Ramos (cell line): Measurements from ENCODE around the gene SNCG.
"Not testable (repeated sequence)": the region's sequence is repeated elsewhere in the genome, so short reads cannot be mapped to it uniquely, and the experiment has no call there.

Source experiments
- in situ Hi-C: fragments of 300-500 bp; cut with MboI; formaldehyde crosslinking; loops from one replicate; pipeline ENCODE4 v1.14.3; 2022; ENCODE audit warnings: low sequenced_read_pairs; ENCODE audit not compliant: unreplicated experiment

Gene SNCG

GRCh38 chr10:86944471-86944870 lies 13.9 kb upstream of the SNCG start:
- in situ Hi-C loops, result no loop called here

DNA sequence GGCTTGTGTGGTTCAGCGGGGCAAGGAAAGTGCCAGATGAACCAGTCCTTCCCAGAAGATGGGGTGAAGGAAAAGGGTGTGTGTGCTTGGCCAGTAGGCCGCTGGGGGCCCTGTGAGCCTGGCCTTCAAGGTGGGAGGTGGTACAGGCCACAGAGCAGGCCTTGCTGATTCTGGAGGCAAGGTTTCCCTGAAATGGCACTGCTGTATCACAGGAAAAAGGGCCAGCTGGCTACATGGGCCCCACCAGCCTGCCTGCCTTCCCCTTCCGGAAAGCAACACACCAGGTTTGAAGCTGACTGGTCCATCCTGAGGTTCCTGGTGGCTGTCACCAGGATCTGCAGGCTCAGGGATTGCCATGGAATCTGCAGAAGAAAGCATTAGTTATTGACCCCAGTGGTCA lies 13.5 kb upstream of the SNCG start:
- in situ Hi-C loops, result no loop called here

DNA sequence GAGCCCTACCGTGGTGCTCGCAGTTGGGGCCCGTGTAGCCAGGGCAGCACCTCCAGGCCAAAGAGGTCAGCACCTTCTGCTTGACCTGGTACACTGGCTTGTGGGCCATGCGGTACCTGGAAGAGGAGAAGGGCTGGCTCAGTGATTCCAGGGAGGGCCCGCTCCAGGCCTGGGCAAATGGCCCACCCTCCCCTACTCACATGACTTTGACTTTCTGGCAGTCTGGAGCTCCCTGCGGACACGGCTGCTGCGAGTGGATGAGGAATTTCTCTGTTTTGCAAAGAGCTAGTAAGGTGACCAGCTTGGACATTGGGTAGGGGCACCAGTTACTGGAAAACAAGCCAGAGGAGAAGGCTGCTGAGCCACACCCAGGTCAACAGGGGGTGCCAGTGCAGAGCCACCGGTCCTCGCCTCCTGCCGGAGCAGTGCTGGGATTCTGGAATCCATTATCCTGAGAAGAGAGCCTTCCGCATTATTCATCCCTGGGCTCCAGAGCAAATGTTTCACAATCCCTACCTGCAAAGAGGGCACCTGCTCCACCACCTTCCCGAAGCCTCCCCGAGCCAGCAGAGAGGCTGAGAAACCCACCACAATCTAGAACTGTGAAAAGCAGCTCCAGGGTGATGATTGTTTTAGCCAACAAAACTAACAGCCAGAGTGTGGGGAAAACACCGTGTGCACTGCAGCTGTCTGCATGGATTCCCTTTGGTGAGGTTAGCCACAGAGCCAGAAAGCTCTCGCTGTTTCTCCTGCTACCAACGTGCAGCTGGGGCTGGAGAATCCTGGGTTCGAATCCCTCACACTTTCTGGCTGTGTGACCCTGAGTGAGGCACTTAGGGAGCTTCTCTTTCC lies 12.8 kb upstream of the SNCG start:
- in situ Hi-C loops, result no loop called here

GRCh38 chr10:86946213-86947155 lies 11.9 kb upstream of the SNCG start:
- in situ Hi-C loops, result no loop called here

DNA sequence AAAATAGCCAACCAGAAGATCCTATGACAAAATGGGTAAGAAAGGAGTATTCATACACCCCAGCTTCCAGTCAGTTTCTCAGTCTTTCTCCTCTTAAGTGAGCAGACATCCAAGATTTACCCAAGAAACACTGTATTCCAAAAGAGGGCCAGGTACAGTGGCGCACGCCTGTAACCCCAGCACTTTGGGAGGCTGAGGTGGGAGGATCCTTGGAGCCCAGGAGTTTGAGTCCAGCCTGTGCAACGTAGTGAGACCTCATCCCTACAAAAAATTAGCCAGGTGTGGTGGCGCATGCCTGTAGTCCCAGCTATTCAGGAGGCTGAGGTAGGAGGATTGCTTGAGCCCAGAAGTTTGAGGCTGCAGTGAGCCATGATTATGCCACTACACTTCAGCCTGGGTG lies 10.6 kb upstream of the SNCG start:
- in situ Hi-C loops, result not testable (repeated sequence)

DNA sequence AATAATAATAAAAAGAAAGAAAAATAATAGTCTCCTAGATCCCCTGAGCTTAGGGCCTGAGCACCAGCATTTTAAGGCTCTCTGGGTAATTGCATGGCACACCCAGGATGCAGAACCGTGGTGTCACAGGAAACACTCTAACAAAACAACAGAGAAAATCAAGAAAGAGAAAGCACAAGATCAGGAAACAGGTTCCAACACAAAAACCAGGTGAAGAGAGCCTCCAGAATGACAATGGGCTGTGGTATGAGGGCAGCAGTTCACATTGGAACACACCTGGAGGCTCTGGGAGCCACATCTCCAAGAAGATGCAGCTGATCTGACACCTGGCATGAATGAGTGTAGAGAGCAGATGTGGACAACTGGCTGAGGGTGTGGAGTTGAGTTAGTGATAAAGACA lies 8.1 kb upstream of the SNCG start:
- in situ Hi-C loops, result no loop called here

- in situ Hi-C loops, result no loop called here
These were observed 7.1 kb upstream of the SNCG start for GRCh38 chr10:86951184-86951761.

DNA sequence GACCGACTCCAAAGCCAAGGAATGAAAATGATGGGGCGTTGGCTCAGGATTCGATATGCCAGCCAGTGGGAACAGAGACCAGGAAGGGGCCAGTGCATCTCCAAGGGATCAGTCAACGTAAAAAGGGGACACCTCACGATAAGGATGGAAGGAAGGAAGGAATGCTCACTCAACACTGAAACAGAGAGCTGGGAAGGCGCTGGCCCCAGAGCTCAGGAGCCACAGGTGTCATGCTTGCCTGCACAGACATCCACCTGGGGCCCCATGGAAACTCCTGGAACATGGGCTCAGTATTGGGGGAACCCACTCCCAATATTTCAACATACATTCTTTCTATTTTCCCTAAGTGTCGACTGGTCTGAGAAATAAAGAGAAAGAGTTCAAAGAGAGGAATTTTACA lies 6.3 kb upstream of the SNCG start:
- in situ Hi-C loops, result no loop called here

DNA sequence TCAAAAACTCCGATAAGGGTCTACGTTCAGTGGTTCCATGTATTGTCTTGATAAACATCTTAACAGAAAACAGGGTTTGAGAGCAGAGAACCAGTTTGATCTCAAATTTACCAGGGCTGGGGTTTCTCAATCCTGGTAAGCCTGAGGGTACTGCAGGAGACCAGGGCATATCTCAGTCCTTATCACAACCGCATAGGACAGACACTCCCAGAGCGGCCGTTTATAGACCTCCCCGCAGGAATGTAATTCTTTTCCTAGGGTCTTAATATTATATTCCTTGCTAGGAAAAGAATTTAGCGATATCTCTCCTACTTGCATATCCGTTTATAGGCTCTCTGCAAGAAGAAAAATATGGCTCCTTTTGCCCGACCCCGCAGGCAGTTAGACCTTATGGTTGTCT lies 5.7 kb upstream of the SNCG start:
- in situ Hi-C loops, result not testable (repeated sequence)

- in situ Hi-C loops, result no loop called here
These were observed 4.4 kb upstream of the SNCG start for GRCh38 chr10:86953747-86954680.

DNA sequence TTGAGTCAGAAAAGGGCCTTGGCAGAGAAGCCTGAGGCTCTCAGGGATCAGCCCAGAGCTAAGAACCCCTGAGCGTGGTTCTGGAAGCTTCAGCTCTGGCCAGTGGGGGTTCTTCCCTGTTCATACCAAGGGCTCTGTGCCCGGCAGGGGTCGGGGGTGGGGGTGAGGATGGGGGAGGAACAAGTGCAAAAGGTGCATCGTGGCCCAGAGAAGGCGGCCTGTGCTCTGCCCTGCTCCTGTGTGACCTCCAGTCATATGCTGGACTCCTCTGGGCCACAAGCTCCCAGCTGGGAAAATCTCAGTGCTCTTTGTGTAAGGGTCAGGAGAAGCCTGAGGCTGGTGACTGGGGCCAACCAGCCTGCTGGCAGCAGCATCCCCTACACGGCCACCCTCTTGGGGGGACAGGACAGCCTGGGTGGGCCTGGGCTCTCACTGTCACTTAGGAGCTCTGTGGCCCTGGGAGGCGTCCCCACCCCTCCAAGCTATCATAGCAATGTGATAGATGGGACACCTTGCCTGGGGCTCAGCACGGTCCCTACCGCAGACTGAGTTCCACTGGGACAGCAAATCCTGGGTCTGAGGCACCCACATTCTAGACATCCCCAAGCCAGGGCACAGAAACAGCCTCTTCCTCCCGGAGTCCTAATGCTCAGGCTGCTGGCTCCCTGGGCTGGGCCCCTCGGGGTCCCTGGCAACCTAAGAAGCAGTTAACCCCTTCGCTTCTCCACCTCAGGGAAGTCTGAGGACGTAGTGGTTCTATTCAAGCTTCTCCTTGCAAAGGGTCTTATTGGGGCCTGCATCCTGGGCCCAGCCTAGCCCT lies 3.5 kb upstream of the SNCG start:
- in situ Hi-C loops, result no loop called here

GRCh38 chr10:86955501-86956194 lies 2.8 kb upstream of the SNCG start:
- in situ Hi-C loops, result no loop called here

DNA sequence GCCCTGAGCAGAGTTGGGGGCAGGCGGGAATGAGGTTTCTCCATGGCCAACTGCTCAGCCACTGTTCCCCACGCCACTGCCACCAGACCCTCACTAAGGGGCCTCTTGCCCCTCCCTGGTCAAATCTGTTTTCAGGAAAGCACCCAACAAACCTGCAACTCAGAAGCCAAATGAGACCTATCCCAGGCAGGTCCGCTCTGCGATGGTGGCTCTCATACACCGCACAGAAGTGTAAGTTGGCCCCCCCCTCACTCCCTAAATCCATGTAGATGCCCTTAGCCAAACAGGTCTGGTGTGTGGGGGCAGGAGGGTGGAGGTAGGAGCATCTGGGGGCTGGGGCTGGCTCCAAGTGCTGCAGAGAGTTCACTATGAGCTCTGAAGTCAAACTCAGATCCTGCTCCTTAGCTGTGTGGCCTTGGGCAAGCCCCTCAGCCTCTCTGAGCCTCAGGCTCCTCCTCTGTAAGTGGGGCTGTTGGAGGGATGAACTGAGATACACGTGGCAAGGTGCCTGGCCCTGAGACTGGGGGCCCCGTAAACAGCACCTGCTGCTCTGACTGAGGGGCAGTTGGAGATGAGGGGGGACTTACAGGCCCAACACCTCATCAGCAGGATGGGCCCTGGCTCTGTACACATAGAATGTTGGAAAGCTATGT lies 2.1 kb upstream of the SNCG start:
- in situ Hi-C loops, result no loop called here

DNA sequence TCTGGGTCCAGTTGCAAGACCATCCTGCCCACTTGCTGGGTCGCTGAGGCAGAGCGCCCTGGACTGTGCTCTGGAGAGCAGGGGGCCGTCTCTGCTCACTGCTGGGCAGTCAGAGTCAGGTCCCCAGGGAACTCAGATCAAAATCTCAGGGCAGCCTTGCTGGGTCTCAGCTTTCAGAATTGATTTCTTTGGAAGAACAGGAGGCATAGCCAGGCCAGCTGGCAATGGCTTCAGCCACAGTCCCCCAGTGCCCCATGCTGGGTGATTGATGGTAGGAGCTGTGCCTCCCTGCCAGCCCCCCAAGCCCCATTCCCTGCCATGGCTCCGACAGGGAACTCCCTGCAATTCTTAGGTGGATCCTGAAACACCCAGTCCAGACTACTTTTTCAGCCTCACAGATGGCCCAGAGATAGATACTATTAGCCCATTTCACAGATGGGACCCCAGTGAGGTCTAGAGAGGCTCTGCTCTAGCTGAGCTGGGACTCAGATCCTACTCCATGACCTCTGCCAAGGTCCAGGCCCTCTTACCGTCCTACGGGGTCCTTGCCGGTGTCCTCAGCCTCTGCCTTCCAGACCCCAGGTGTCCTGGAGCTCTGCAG lies 1.5 kb upstream of the SNCG start:
- in situ Hi-C loops, result no loop called here

DNA sequence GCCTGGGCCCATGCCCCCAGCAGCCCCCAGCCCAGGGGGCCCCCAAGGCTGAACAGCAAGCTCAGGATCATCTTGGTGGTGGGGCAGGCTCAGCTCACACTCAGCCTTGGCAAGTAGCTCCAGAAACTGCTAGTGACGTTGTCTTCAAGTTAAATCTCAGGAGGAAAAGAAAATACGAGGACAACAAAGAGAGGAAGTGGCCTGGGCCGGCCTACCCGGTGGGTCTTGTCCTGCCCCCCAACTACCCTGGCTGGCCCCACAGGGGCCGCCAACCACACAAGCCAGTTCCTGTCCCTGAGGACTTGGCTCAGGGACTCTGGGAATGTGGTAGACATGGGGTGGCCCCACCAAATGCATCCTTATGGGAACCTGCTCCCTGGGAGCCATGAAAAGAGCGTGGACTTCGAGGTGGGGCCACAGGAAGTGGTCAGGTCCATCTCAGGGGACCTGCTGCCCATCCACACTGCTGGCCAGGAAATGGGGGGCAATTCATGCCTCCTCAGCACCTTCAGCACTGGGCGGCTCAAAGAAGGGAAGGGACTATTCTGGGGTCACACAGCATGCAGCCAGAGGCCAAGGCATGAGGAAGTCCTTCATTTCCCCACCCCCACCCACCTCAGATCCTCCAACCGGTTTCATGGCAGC lies 806 bp upstream of the SNCG start, which contains the start of gene MMRN2:
MMRN2 (minus strand) TSS at position 145 of the 645 bp plus-strand sequence; CDS start at position 71, 74 bp downstream.
- in situ Hi-C loops, result no loop called here

DNA sequence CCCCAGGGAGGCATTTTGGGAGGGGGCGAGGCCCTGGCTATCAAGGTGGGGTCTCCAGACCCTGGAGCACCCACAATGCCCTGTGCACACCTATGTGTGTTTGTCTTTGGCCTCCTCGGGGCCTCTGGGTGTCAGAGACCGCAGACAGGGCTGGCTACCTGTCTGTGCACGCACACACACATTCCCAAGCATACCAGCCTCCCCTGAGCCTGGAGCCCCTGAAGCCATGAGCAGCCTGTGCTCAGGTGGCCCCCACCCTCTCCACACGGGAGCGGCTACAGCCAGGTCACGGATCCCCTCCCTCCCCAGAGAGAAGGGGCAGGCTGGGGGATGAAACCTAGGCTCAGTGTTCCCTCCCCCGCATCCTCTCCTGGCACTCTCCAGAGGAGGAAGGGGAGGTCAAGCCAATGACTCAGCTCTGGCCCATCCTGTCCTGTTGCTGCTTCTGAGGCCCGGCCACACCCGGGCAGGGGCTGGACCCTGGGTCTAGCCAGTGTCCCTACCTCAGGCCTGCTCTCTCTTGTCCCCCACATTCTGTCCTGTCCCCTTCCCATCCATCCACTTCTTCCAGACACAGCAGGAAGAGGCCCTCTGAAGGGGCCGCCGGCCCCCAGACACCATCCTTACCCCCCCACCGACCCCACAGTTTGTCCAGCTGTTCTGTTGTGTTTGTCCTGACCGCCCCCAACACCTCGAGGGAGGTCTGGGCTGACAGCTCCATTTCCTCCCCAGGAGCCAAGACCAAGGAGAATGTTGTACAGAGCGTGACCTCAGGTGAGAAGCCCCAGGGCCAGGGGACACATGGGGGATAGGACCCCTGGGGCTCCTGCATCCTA lies 720 bp downstream of the SNCG start:
- in situ Hi-C loops, result no loop called here
